HepG2 (cell line): ENCODE data around the gene UGT1A3. TPM values are rescaled to one million over a fixed set of nuclear protein-coding genes. Genes with fewer than 3 reads are reported as not detected.

Source experiments
- ATAC-seq: fragments of 200-7000 bp; cut with Tn5 transposase; 3 replicates; pipeline ENCODE4 v1.9.1; 2020; ENCODE audit warnings: mild to moderate bottlenecking, moderate library complexity
- BruUV-seq: library from RNA; stranded (reverse); fragments of 400-500 nt; replicated peaks from 2 replicates; lab custom pipeline; 2021; lab: Mats Ljungman, UMichigan
- CTCF ChIA-PET: fragments of 300-600 bp; formaldehyde crosslinking; extraction: SDS; loops from one replicate; lab custom pipeline; 2021; ENCODE audit warnings: low total read pairs, inconsistent platforms, low intra/inter-chr PET ratio; lab: Yijun Ruan, JAX
- POLR2A ChIA-PET: fragments of 350-600 bp; sonication (Branson Sonifier 250); formaldehyde crosslinking; loops from one replicate; lab custom pipeline; 2020; ENCODE audit warnings: antibody characterized with exemption, inconsistent platforms; lab: Yijun Ruan, JAX
- DNase-seq: peaks from one replicate; pipeline ENCODE4 v3.0.0-alpha.2; 2015; ENCODE audit warnings: low spot score
- FAIRE-seq: peaks from 3 replicates; lab custom pipeline; 2011; peaks lifted over from hg19 to GRCh38; lab: Jason Lieb, UNC
- H2AFZ ChIP-seq: one replicate; pipeline ENCODE4 v1.6.1; 2011; ENCODE audit warnings: low read length, inconsistent platforms
- H3K27ac ChIP-seq: fragments of 300-600 bp; 3 replicates; pipeline ENCODE4 v1.8.0; 2011; ENCODE audit warnings: mixed run types, mild to moderate bottlenecking, mixed read lengths, low read length, inconsistent platforms; ENCODE audit not compliant: insufficient read depth; ENCODE audit errors: extremely low read length
- H3K27me3 ChIP-seq, 2 experiments: fragments of 200-600 bp in 1 of 2; 2 replicates in 1 of 2; 3 replicates in 1 of 2; pipeline versions ENCODE4 v1.6.0 to v1.8.0; 2011; ENCODE audit warnings: low read length in 2 of 2, mild to moderate bottlenecking in 2 of 2, moderate library complexity in 2 of 2, inconsistent platforms in 1 of 2; ENCODE audit not compliant: insufficient read depth in 2 of 2, control insufficient read depth in 1 of 2
- H3K36me3 ChIP-seq, 2 experiments: fragments of 200-600 bp in 1 of 2; replicated peaks in 1 of 2; 2 replicates in 1 of 2; 3 replicates in 1 of 2; pipeline versions ENCODE4 v1.5.1 to v1.8.0; 2011; ENCODE audit warnings: low read length in 2 of 2, inconsistent platforms in 1 of 2; ENCODE audit not compliant: insufficient read depth in 2 of 2, control insufficient read depth in 1 of 2
- H3K4me1 ChIP-seq: 2 replicates; pipeline ENCODE4 v1.5.1; 2012; ENCODE audit warnings: low read length, inconsistent platforms; ENCODE audit not compliant: insufficient read depth
- H3K4me2 ChIP-seq: 2 replicates; pipeline ENCODE4 v1.6.0; 2011; ENCODE audit warnings: low read depth, low read length, inconsistent platforms
- H3K4me3 ChIP-seq, 3 experiments: fragments of 200-600 bp in 1 of 3; sonication (generic), shearing (Covaris generic) in 1 of 3; replicated peaks in 1 of 3; 2 replicates each; pipeline ENCODE4 v1.5.1; 2011 to 2016; ENCODE audit warnings: low read length in 3 of 3, inconsistent platforms in 2 of 3, low read depth in 2 of 3, mild to moderate bottlenecking in 2 of 3, control low read depth in 1 of 3, mixed read lengths in 1 of 3; ENCODE audit not compliant: insufficient read depth in 1 of 3
- H3K79me2 ChIP-seq: one replicate; pipeline ENCODE4 v1.6.1; 2011; ENCODE audit warnings: low read length, inconsistent platforms; ENCODE audit not compliant: insufficient read depth
- H3K9ac ChIP-seq: 2 replicates; pipeline ENCODE4 v1.6.0; 2011; ENCODE audit warnings: mild to moderate bottlenecking, low read depth, low read length, inconsistent platforms; ENCODE audit not compliant: insufficient read depth
- H3K9me3 ChIP-seq: 2 replicates; pipeline ENCODE4 v1.5.1; 2012; ENCODE audit warnings: mild to moderate bottlenecking, low read length
- H4K20me1 ChIP-seq: 2 replicates; pipeline ENCODE4 v1.6.0; 2011; ENCODE audit warnings: inconsistent platforms, mild to moderate bottlenecking, low read length, moderate library complexity; ENCODE audit not compliant: insufficient read depth
- EP300 ChIP-seq, 3 experiments: sonication (generic) in 1 of 3; formaldehyde crosslinking in 1 of 3; IDR thresholded peaks; 2 replicates each; pipeline versions ENCODE4 v1.5.1 to v1.6.1; 2011 to 2020; ENCODE audit warnings: low read depth in 2 of 3, low read length in 2 of 3, borderline replicate concordance in 1 of 3, improper control_type of control experiment in 1 of 3, mild to moderate bottlenecking in 1 of 3, missing genetic modification reagents in 1 of 3, moderate library complexity in 1 of 3
- SRSF4 ChIP-seq: fragments of 200-400 bp; formaldehyde crosslinking; IDR thresholded peaks from one replicate; pipeline ENCODE4 v1.6.1; 2018; ENCODE audit warnings: mild to moderate bottlenecking, low read depth, low read length, moderate library complexity; ENCODE audit not compliant: poor library complexity, severe bottlenecking
- ZNF441 ChIP-seq: sonication (generic); formaldehyde crosslinking; IDR thresholded peaks from 2 replicates; pipeline ENCODE4 v1.7.0; 2021; ENCODE audit warnings: missing genetic modification reagents, borderline replicate concordance
- ZNF567 ChIP-seq: sonication (generic); formaldehyde crosslinking; IDR thresholded peaks from 2 replicates; pipeline ENCODE4 v1.8.1; 2023; ENCODE audit warnings: mild to moderate bottlenecking, missing genetic modification reagents, borderline replicate concordance
- WGBS: methylation state at CpG from one replicate; pipeline ENCODE4 v1.1.6; 2017; ENCODE audit warnings: low lambda C conversion rate; 5-methylcytosine and 5-hydroxymethylcytosine counted together
- in situ Hi-C: cut with HindIII; loops from 2 replicates; pipeline ENCODE4 v1.10.0; 2017; ENCODE audit warnings: low pct_unique_long_range_greater_than_20kb; ENCODE audit not compliant: extremely low pct_ligation_motif_present
- intact Hi-C: fragments of 100-400 bp; cut with micrococcal nuclease; formaldehyde crosslinking; loops from one replicate; pipeline ENCODE4 v1.10.0; 2022; ENCODE audit not compliant: unreplicated experiment
- polyA plus RNA-seq, 8 experiments: library from polyadenylated mRNA; depleted of rRNA in 3 of 8; stranded (reverse) in 7 of 8; unstranded in 1 of 8; fragments of >200 nt; fragmentation: Illumina TruSeq in 4 of 8; extraction: Trizol in 4 of 8; gene quantifications; 2 replicates each; pipeline versions ENCODE4 v1.2.1 to v1.2.3, GENCODE V29; 2011 to 2016; ENCODE audit warnings: low read depth in 4 of 8, missing spikeins in 1 of 8, mixed read lengths in 1 of 8; ENCODE audit not compliant: insufficient read depth in 1 of 8
- total RNA-seq, 5 experiments: library from RNA; depleted of rRNA; stranded (reverse); fragments of >200 nt; fragmentation: Illumina TruSeq; extraction: Trizol; gene quantifications; 2 replicates each; pipeline ENCODE4 v1.2.3, GENCODE V29; 2016; ENCODE audit warnings: low read depth in 1 of 5
- TF ChIP-seq, protein P1 (sequence below): sonication (generic); formaldehyde crosslinking; IDR thresholded peaks from 2 replicates; pipeline ENCODE4 v1.4.0; 2020; ENCODE audit warnings: missing genetic modification reagents, borderline replicate concordance

The UGT1A3 gene
- total and polyA plus RNA-seq, 2 of the 13 experiments (the other 11 are each of a cell fraction or from before 2014, with no cell fraction given), result not detected

DNA sequence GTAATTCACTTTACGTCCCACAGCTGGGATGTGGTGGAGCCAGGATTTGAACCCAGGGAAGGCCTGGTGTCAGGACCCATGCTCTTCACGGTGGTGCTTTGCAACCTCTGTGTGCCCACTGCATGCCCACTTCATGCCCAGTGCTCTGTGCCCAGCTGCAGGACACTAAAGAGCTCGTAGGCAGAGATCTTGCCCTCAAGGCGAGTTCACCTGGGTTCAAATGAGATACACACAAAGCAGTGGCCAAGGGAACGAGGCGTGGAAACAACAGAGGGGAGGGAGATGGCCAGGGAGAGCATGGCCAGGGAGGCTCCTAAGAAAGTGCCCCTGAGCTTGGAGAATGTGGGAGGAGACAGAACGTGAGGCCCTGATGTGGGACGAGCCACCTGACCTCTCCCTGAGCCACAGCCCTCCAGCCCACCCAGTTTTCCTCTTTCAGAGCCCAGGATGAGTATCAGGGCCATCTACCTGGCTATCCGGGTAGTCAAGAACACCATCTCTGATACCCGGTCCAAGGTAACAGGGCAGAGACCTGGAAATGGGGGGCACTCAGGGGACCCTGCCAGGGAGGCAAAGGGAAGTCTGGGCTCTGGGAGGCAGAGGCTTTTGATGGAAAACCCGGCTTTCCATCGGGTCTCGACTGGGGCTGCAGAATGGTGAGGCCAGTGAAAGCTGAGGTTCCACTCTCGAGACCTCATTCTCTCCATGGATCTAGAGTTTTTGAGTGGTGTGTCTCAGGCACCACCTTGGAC is 69.7 kb downstream of the UGT1A3 start (continued):
- TF ChIP-seq, protein P1, sequence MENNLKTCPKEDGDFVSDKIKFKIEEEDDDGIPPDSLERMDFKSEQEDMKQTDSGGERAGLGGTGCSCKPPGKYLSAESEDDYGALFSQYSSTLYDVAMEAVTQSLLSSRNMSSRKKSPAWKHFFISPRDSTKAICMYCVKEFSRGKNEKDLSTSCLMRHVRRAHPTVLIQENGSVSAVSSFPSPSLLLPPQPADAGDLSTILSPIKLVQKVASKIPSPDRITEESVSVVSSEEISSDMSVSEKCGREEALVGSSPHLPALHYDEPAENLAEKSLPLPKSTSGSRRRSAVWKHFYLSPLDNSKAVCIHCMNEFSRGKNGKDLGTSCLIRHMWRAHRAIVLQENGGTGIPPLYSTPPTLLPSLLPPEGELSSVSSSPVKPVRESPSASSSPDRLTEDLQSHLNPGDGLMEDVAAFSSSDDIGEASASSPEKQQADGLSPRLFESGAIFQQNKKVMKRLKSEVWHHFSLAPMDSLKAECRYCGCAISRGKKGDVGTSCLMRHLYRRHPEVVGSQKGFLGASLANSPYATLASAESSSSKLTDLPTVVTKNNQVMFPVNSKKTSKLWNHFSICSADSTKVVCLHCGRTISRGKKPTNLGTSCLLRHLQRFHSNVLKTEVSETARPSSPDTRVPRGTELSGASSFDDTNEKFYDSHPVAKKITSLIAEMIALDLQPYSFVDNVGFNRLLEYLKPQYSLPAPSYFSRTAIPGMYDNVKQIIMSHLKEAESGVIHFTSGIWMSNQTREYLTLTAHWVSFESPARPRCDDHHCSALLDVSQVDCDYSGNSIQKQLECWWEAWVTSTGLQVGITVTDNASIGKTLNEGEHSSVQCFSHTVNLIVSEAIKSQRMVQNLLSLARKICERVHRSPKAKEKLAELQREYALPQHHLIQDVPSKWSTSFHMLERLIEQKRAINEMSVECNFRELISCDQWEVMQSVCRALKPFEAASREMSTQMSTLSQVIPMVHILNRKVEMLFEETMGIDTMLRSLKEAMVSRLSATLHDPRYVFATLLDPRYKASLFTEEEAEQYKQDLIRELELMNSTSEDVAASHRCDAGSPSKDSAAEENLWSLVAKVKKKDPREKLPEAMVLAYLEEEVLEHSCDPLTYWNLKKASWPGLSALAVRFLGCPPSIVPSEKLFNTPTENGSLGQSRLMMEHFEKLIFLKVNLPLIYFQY (CRISPR knock-in tag), result no peak
- TF ChIP-seq EP300 (IDR thresholded peaks at IDR 0.05; ENCODE audit: low read depth in 2 of 2, low read length in 2 of 2), result no peak
- TF ChIP-seq EP300 (CRISPR knock-in tag; IDR thresholded peaks at IDR 0.05; ENCODE audit: borderline replicate concordance), result no peak
- TF ChIP-seq ZNF567, result no peak

DNA sequence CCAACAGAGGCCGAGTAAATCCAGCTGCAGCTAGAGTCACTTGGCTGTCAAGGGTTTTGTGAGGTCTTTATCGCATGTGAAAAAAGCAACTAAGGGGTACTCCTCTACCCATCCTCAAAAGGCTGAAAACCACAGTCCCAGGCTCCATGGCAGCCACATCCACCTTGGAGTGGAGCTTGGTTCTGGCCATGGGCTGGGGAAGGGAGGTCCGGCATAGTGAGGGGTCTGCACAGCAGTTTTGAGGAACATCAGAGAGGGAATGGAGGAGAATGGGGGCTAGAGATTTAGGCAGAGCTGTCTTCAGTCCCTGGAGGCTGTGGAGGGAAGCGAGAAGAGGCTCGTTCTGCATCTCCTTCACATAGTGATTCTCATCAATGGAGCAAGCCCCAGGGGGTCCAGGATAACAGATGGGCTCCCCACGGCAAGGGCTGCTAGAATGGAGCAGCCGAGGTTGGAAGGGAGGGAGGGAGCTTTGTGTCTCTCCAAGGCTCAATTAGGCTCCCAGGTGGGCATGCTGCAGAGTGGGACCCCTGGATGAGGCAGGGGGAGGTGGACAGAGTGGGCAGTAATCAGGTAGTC is 70.3 kb downstream of the UGT1A3 start:
- H3K27me3 ChIP-seq, result peaks cover 2 to 54% of the 10 kb centered on the region in 2 experiments; a peak in 3 of 5 replicates
- no peaks in the 10 kb centered on the region for H4K20me1 ChIP-seq
- no peaks in the 10 kb centered on the region for H3K9me3 ChIP-seq
- no peak overlapping the region for H3K4me3 ChIP-seq
- BruUV-seq, result no TSS peak
- H3K79me2 ChIP-seq, result no peaks in the 10 kb centered on the region
- no peaks in the 10 kb centered on the region for H3K36me3 ChIP-seq
- WGBS, result 31% methylated on average over 7 of the region's 7 CpGs
- H2AFZ ChIP-seq, result no peak overlapping the region
- CTCF ChIA-PET, result no interaction called here
- no peak for DNase-seq
- TF ChIP-seq ZNF441 (no peak), SRSF4 (no peak)
- TF ChIP-seq, all 625 proteins: peak for 0
- intact Hi-C loops, result no loop called here
- ATAC-seq, result no peak
- POLR2A ChIA-PET, result no interaction called here
- Histone ChIP-seq H3K4me2 (no peak overlapping the region), H3K4me1 (peaks cover 5% of the 10 kb centered on the region; the same call in 1 of the 2 replicates), H3K9ac (no peak overlapping the region), H3K27ac (no peak overlapping the region)
- in situ Hi-C loops, result no loop called here
- FAIRE-seq, result no peak
